Loucy (cell line): ENCODE results near the gene PTPRN2.

Experiments used
- H2AFZ ChIP-seq: fragments of 200-600 bp; sonication (generic); 2 replicates; pipeline ENCODE4 v1.6.0; 2016; ENCODE audit warnings: antibody characterized with exemption, mild to moderate bottlenecking, low read length, moderate library complexity
- H3F3A ChIP-seq: fragments of 200-600 bp; 2 replicates; pipeline ENCODE4 v1.6.0; 2016; ENCODE audit warnings: antibody characterized with exemption, low read depth, mild to moderate bottlenecking
- H3K27me3 ChIP-seq: fragments of 200-600 bp; sonication (generic); 2 replicates; pipeline ENCODE4 v1.6.1; 2014; ENCODE audit warnings: low read length, mild to moderate bottlenecking; ENCODE audit not compliant: insufficient read depth, poor library complexity, severe bottlenecking
- H3K36me3 ChIP-seq: fragments of 200-600 bp; sonication (generic); 2 replicates; pipeline ENCODE4 v1.6.1; 2016; ENCODE audit warnings: low read length; ENCODE audit not compliant: insufficient read depth
- H3K4me1 ChIP-seq: fragments of 200-600 bp; sonication (generic); 2 replicates; pipeline ENCODE4 v1.5.1; 2014; ENCODE audit warnings: low read length, mild to moderate bottlenecking; ENCODE audit not compliant: insufficient read depth, poor library complexity, severe bottlenecking
- H3K4me2 ChIP-seq: fragments of 200-600 bp; sonication (generic); 2 replicates; pipeline ENCODE4 v1.6.0; 2014; ENCODE audit warnings: antibody characterized with exemption, low read length, low read depth, mild to moderate bottlenecking; ENCODE audit not compliant: poor library complexity, severe bottlenecking
- H3K4me3 ChIP-seq: fragments of 200-600 bp; sonication (generic); 2 replicates; pipeline ENCODE4 v1.5.1; 2014; ENCODE audit warnings: low read length, mild to moderate bottlenecking, mixed read lengths; ENCODE audit not compliant: poor library complexity, severe bottlenecking
- H3K79me2 ChIP-seq: fragments of 200-600 bp; sonication (generic); 2 replicates; pipeline ENCODE4 v1.6.1; 2014; ENCODE audit warnings: low read length; ENCODE audit not compliant: insufficient read depth
- H3K9ac ChIP-seq: fragments of 200-600 bp; sonication (generic); 2 replicates; pipeline ENCODE4 v1.6.0; 2014; ENCODE audit warnings: mild to moderate bottlenecking, low read depth, low read length, moderate library complexity; ENCODE audit not compliant: poor library complexity, severe bottlenecking
- H3K9me2 ChIP-seq: fragments of 200-600 bp; sonication (generic); replicated peaks from 2 replicates; pipeline ENCODE4 v1.6.1; 2016; ENCODE audit warnings: low read depth, low read length, mixed read lengths
- H3K9me3 ChIP-seq: fragments of 200-600 bp; sonication (generic); 2 replicates; pipeline ENCODE4 v1.6.1; 2014; ENCODE audit warnings: mild to moderate bottlenecking, antibody characterized with exemption, low read length, low read depth; ENCODE audit not compliant: insufficient read depth
- H4K20me1 ChIP-seq: fragments of 200-600 bp; sonication (generic); 2 replicates; pipeline ENCODE4 v1.6.0; 2014; ENCODE audit warnings: antibody characterized with exemption, low read length, mild to moderate bottlenecking; ENCODE audit not compliant: insufficient read depth, poor library complexity, severe bottlenecking
- EZH2phosphoT487 ChIP-seq: fragments of 200-600 bp; IDR thresholded peaks from 2 replicates; pipeline ENCODE4 v1.6.1; 2018; ENCODE audit warnings: antibody characterized with exemption, mild to moderate bottlenecking, moderate library complexity, borderline replicate concordance
- TF ChIP-seq, protein P1 (sequence below): fragments of 200-600 bp; sonication (generic); conservative IDR thresholded peaks from 2 replicates; pipeline ENCODE4 v1.5.1; 2014; ENCODE audit warnings: mild to moderate bottlenecking, antibody characterized with exemption, low read length

The PTPRN2 gene

DNA sequence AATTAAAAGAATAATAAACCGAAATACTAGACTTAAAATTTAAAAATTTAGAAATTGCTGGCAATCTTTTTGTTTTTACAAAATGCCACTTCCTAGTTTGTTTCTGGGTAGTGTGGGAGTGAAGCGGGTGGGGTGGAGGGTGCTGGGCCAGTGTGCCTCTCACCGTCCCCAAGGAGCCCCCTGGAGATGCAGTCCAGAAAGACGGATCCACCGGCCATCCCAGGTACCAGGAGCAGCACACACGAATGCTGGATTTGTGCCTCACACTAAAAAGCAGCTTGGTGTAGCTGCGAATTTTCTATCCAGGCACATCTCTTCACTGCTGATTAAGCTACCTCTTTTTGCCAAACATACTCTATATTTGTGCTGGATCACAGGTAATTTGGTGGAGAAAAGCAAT, 632.7 kb downstream of the PTPRN2 start:
- no peak overlapping the region for H2AFZ ChIP-seq
- no peaks in the 10 kb centered on the region for H3K36me3 ChIP-seq
- H4K20me1 ChIP-seq, result no peaks in the 10 kb centered on the region
- H3K4me2 ChIP-seq, result no peak overlapping the region
- H3K4me1 ChIP-seq, result no peaks in the 10 kb centered on the region
- H3K9ac ChIP-seq, result no peak overlapping the region
- no peak overlapping the region for H3K4me3 ChIP-seq
- no peaks in the 10 kb centered on the region for H3K27me3 ChIP-seq
- no peaks in the 10 kb centered on the region for H3F3A ChIP-seq
- no peaks in the 10 kb centered on the region for H3K79me2 ChIP-seq
- TF ChIP-seq, protein P1, sequence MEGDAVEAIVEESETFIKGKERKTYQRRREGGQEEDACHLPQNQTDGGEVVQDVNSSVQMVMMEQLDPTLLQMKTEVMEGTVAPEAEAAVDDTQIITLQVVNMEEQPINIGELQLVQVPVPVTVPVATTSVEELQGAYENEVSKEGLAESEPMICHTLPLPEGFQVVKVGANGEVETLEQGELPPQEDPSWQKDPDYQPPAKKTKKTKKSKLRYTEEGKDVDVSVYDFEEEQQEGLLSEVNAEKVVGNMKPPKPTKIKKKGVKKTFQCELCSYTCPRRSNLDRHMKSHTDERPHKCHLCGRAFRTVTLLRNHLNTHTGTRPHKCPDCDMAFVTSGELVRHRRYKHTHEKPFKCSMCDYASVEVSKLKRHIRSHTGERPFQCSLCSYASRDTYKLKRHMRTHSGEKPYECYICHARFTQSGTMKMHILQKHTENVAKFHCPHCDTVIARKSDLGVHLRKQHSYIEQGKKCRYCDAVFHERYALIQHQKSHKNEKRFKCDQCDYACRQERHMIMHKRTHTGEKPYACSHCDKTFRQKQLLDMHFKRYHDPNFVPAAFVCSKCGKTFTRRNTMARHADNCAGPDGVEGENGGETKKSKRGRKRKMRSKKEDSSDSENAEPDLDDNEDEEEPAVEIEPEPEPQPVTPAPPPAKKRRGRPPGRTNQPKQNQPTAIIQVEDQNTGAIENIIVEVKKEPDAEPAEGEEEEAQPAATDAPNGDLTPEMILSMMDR, result no peak
- TF ChIP-seq EZH2phosphoT487, result no peak
- no peaks in the 10 kb centered on the region for H3K9me2 ChIP-seq
- H3K9me3 ChIP-seq, result peaks cover 14% of the 10 kb centered on the region; the same call in 1 of the 2 replicates

DNA sequence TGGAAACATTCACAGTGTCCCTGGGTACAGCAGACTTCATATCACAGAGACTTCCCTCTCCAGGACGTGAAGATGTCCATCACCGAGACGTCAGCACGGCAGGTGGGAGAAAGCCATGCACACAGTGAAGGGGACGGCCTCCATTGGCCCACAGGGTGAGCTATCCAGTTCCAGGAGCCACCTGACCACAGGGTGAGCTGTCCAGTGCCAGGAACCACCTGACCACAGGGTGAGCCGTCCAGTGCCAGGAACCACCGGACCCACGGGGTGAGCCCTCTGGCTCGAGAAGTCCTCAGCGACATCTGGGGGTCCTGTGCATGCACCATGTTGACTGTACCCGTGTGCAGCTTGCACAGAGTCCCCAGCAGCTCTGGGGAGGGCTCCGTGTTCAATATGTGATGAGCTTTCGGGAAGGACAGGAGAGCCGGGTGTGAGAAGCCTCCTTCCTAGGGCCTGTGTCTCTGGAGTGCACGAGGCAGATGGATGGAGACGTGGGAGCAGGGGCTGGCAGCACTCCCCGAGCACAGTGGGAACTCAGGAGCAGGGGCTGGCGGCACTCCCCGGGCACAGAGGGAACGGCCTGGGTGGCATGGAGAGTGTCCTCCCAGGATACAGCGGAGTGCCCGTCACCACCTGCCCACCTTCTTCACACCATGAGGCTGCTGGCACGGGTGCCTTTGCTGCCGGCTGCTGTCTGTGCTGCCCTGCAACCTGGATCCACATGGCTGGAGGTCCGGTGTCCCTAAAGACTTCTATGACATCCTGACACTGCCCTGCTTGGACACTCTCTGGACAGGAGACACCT, 634.6 kb downstream of the PTPRN2 start:
- H3K9me3 ChIP-seq, result peaks cover 24% of the 10 kb centered on the region; the same call in 1 of the 2 replicates

DNA sequence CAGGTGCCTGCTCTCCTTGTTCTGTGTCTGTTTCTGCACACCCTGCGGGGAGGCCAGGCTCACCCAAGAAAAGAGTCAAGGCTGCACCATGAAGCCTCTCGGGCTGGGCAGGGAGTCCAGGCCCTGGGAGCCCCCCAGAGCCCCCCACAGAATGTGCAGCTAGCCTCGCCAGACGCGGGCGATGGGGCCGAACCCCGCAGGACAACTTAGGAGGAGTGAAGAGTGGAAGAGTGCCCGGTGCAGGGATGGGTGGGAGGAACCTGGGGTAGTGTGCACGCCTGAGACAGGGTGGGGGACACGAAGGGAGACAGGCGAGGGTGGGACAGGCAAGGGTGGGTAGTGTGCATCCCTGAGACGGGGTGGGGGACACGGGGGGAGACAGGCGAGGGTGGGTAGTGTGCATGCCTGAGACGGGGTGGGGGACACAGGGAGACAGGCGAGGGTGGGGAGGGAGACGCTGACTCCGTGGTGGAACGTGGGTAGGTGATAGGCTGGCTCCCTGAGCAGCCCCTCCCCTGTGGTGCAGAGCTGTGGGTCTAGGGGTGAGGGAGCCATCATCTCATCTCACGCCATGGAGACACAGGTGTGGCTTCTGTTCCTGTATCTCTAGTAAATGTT, 635.5 kb downstream of the PTPRN2 start:
- TF ChIP-seq, protein P1, result no peak
- TF ChIP-seq EZH2phosphoT487, result no peak
- Histone ChIP-seq H3K79me2 (no peaks in the 10 kb centered on the region), H3F3A (no peaks in the 10 kb centered on the region), H4K20me1 (no peaks in the 10 kb centered on the region), H3K9ac (no peak overlapping the region), H3K27me3 (no peaks in the 10 kb centered on the region), H3K36me3 (no peaks in the 10 kb centered on the region), H3K4me1 (no peaks in the 10 kb centered on the region), H3K9me3 (peaks cover 26% of the 10 kb centered on the region; the same call in 1 of the 2 replicates), H3K9me2 (no peaks in the 10 kb centered on the region), H3K4me2 (no peak overlapping the region), H3K4me3 (no peak overlapping the region), H2AFZ (no peak overlapping the region)

More for the DNA sequence above, 634.6 kb downstream of the PTPRN2 start:
- Histone ChIP-seq H3K4me2 (no peak overlapping the region), H3K27me3 (no peaks in the 10 kb centered on the region), H3K79me2 (no peaks in the 10 kb centered on the region), H4K20me1 (no peaks in the 10 kb centered on the region), H3F3A (no peaks in the 10 kb centered on the region), H3K9me2 (no peaks in the 10 kb centered on the region), H3K36me3 (no peaks in the 10 kb centered on the region), H3K4me3 (no peak overlapping the region), H3K9ac (no peak overlapping the region), H3K4me1 (no peaks in the 10 kb centered on the region), H2AFZ (no peak overlapping the region)
- TF ChIP-seq EZH2phosphoT487, result no peak
- TF ChIP-seq, protein P1, result no peak
